ENCODE data around the gene ENKUR. TPM values are rescaled to one million over a fixed set of nuclear protein-coding genes. Genes with fewer than 3 reads are reported as not detected.

ENKUR gene
- total RNA-seq, 1 experiment from 2014 or later = 0.32 TPM

GRCh38 chr10:24992512-24993133 lies 23.3 kb downstream of the ENKUR start:
- ChIA-PET RAD21 (ENCODE audit: low non-redundant PET in 1 of 2, low total read pairs in 2 of 2, uncharacterized antibody in 2 of 2, unreplicated experiment in 2 of 2) (no interaction called here), POLR2A (no interaction called here), CTCF (no interaction called here)
- Histone ChIP-seq H3K27me3 (ENCODE audit: insufficient read depth, low read length) (no peaks in the 10 kb centered on the region), H3K4me3 (replicated peaks in 1 of 2; ENCODE audit: low read depth in 1 of 2, low read length in 2 of 2) (no peak overlapping the region), H3K4me1 (ENCODE audit: control insufficient read depth in 1 of 2, insufficient read depth in 2 of 2, low read length in 2 of 2) (no peaks in the 10 kb centered on the region), H3K9me2 (ENCODE audit: insufficient read depth) (no peaks in the 10 kb centered on the region), H3K4me2 (ENCODE audit: low read length) (no peak overlapping the region), H3K27ac (ENCODE audit: low read depth, low read length) (no peak overlapping the region), H3K9me3 (ENCODE audit: control insufficient read depth in 1 of 2, insufficient read depth in 1 of 2, low read depth in 1 of 2, low read length in 2 of 2) (no peaks in the 10 kb centered on the region), H2AFZ (ENCODE audit: low read depth, low read length, poor library complexity, severe bottlenecking) (no peak overlapping the region), H3K36me3 (ENCODE audit: control insufficient read depth in 1 of 2, insufficient read depth in 2 of 2, low read length in 2 of 2) (no peaks in the 10 kb centered on the region), H4K20me1 (ENCODE audit: insufficient read depth) (no peaks in the 10 kb centered on the region), H3K79me2 (ENCODE audit: insufficient read depth, low read length) (no peaks in the 10 kb centered on the region), H3K9ac (ENCODE audit: low read length) (no peak overlapping the region)
- BruUV-seq (replicated peaks) = no TSS peak
- DNase-seq (ENCODE audit: low read depth, low spot score) (no peak), ATAC-seq (no peak)
- intact Hi-C loops (cut with micrococcal nuclease) = no loop called here
- TF ChIP-seq CBX3 (IDR thresholded peaks at IDR 0.05; ENCODE audit: low read depth) (no peak), JUND (IDR thresholded peaks at IDR 0.05) (no peak), RAD21 (IDR thresholded peaks at IDR 0.05; ENCODE audit: low read depth) (no peak), YY1 (IDR thresholded peaks at IDR 0.05; ENCODE audit: extremely low read depth, insufficient replicate concordance, low read depth, low read length) (no peak)

DNA sequence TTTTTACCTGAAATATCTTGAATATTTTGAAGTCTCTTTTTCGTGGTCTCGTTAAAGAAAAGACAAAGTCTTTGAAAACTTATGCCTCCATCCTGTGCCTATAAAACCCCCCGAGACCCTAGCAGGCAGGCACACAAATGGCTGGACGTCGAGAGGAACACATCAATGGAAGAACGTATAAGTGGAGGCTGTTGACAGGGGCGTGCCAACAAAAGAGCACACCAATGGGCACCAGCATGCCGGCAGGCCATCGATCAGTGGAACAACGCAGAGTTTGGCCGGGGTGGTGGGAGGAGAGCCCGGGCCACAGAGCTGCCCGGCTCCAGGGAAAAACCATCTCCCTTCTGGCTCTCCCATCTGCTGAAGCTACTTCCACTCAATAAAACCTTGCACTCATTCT lies 24.7 kb downstream of the ENKUR start:
- BruUV-seq (replicated peaks) = no TSS peak
- H3K4me3 ChIP-seq (replicated peaks in 1 of 2; ENCODE audit: low read depth in 1 of 2, low read length in 2 of 2) = no peak overlapping the region
- no peak overlapping the region for H3K27ac ChIP-seq (ENCODE audit: low read depth, low read length)
- no peaks in the 10 kb centered on the region for H3K36me3 ChIP-seq (ENCODE audit: control insufficient read depth in 1 of 2, insufficient read depth in 2 of 2, low read length in 2 of 2)
- H4K20me1 ChIP-seq (ENCODE audit: insufficient read depth) = no peaks in the 10 kb centered on the region
- ATAC-seq (no peak), DNase-seq (ENCODE audit: low read depth, low spot score) (no peak)
- no peaks in the 10 kb centered on the region for H3K4me1 ChIP-seq (ENCODE audit: control insufficient read depth in 1 of 2, insufficient read depth in 2 of 2, low read length in 2 of 2)
- no peak overlapping the region for H3K9ac ChIP-seq (ENCODE audit: low read length)
- no peak overlapping the region for H2AFZ ChIP-seq (ENCODE audit: low read depth, low read length, poor library complexity, severe bottlenecking)
- POLR2A ChIA-PET = no interaction called here
- H3K9me2 ChIP-seq (ENCODE audit: insufficient read depth) = no peaks in the 10 kb centered on the region
- TF ChIP-seq, protein P1, sequence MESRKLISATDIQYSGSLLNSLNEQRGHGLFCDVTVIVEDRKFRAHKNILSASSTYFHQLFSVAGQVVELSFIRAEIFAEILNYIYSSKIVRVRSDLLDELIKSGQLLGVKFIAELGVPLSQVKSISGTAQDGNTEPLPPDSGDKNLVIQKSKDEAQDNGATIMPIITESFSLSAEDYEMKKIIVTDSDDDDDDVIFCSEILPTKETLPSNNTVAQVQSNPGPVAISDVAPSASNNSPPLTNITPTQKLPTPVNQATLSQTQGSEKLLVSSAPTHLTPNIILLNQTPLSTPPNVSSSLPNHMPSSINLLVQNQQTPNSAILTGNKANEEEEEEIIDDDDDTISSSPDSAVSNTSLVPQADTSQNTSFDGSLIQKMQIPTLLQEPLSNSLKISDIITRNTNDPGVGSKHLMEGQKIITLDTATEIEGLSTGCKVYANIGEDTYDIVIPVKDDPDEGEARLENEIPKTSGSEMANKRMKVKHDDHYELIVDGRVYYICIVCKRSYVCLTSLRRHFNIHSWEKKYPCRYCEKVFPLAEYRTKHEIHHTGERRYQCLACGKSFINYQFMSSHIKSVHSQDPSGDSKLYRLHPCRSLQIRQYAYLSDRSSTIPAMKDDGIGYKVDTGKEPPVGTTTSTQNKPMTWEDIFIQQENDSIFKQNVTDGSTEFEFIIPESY (IDR thresholded peaks at IDR 0.05; ENCODE audit: extremely low read depth, insufficient replicate concordance, low read length) = no peak
- TF ChIP-seq EZH2 (IDR thresholded peaks at IDR 0.05) (no peak), EGR1 (IDR thresholded peaks at IDR 0.05; ENCODE audit: low read depth) (no peak), SRF (IDR thresholded peaks at IDR 0.05; ENCODE audit: low read depth) (no peak), CEBPB (IDR thresholded peaks at IDR 0.05; ENCODE audit: low read depth) (no peak), RAD21 (IDR thresholded peaks at IDR 0.05; ENCODE audit: low read depth) (no peak), SIN3A (IDR thresholded peaks at IDR 0.05; ENCODE audit: low read depth) (no peak), SP1 (IDR thresholded peaks at IDR 0.05; ENCODE audit: low read depth) (no peak), EZH2phosphoT487 (IDR thresholded peaks at IDR 0.05; ENCODE audit: borderline replicate concordance) (no peak), CBX3 (IDR thresholded peaks at IDR 0.05; ENCODE audit: low read depth) (no peak), YY1 (IDR thresholded peaks at IDR 0.05; ENCODE audit: extremely low read depth, insufficient replicate concordance, low read depth, low read length) (no peak)
- TF ChIP-seq, protein P2, sequence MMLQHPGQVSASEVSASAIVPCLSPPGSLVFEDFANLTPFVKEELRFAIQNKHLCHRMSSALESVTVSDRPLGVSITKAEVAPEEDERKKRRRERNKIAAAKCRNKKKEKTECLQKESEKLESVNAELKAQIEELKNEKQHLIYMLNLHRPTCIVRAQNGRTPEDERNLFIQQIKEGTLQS (IDR thresholded peaks at IDR 0.05) = no peak
- TF ChIP-seq, protein P3, sequence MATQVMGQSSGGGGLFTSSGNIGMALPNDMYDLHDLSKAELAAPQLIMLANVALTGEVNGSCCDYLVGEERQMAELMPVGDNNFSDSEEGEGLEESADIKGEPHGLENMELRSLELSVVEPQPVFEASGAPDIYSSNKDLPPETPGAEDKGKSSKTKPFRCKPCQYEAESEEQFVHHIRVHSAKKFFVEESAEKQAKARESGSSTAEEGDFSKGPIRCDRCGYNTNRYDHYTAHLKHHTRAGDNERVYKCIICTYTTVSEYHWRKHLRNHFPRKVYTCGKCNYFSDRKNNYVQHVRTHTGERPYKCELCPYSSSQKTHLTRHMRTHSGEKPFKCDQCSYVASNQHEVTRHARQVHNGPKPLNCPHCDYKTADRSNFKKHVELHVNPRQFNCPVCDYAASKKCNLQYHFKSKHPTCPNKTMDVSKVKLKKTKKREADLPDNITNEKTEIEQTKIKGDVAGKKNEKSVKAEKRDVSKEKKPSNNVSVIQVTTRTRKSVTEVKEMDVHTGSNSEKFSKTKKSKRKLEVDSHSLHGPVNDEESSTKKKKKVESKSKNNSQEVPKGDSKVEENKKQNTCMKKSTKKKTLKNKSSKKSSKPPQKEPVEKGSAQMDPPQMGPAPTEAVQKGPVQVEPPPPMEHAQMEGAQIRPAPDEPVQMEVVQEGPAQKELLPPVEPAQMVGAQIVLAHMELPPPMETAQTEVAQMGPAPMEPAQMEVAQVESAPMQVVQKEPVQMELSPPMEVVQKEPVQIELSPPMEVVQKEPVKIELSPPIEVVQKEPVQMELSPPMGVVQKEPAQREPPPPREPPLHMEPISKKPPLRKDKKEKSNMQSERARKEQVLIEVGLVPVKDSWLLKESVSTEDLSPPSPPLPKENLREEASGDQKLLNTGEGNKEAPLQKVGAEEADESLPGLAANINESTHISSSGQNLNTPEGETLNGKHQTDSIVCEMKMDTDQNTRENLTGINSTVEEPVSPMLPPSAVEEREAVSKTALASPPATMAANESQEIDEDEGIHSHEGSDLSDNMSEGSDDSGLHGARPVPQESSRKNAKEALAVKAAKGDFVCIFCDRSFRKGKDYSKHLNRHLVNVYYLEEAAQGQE (IDR thresholded peaks at IDR 0.05; ENCODE audit: low read depth) = no peak
- TF ChIP-seq, protein P4, sequence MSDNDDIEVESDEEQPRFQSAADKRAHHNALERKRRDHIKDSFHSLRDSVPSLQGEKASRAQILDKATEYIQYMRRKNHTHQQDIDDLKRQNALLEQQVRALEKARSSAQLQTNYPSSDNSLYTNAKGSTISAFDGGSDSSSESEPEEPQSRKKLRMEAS (IDR thresholded peaks at IDR 0.05) = no peak
- H3K79me2 ChIP-seq (ENCODE audit: insufficient read depth, low read length) = no peaks in the 10 kb centered on the region
- no peaks in the 10 kb centered on the region for H3K9me3 ChIP-seq (ENCODE audit: control insufficient read depth in 1 of 2, insufficient read depth in 1 of 2, low read depth in 1 of 2, low read length in 2 of 2)
- no peak overlapping the region for H3K4me2 ChIP-seq (ENCODE audit: low read length)
- intact Hi-C loops (cut with micrococcal nuclease) = no loop called here
- CTCF ChIA-PET = interaction anchor here (2.1 kb wide), 1 partner anchor 349 kb away, joined by 11 read pairs; no protein-coding TSS in a partner anchor
- H3K27me3 ChIP-seq (ENCODE audit: insufficient read depth, low read length) = no peaks in the 10 kb centered on the region
- RAD21 ChIA-PET (ENCODE audit: low non-redundant PET in 1 of 2, low total read pairs in 2 of 2, uncharacterized antibody in 2 of 2, unreplicated experiment in 2 of 2) = no interaction called here

Measured in HCT116 (cell line).